Kidney epithelial cell (primary cell): ENCODE data around the gene EFCAB14. TPM values are rescaled to one million over a fixed set of nuclear protein-coding genes. Genes with fewer than 3 reads are reported as not detected.
"Not testable (repeated sequence)": the region's sequence is repeated elsewhere in the genome, so short reads cannot be mapped to it uniquely, and the experiment has no call there.

ENCODE experiments used
- DNase-seq: peaks from one replicate; pipeline ENCODE4 v3.0.0-alpha.2; 2010; ENCODE audit warnings: low read depth
- H3K27me3 ChIP-seq: 2 replicates; pipeline ENCODE4 v1.6.0; 2011; ENCODE audit warnings: low read length; ENCODE audit not compliant: control insufficient read depth, insufficient read depth
- H3K36me3 ChIP-seq: 2 replicates; pipeline ENCODE4 v1.5.1; 2011; ENCODE audit warnings: low read length; ENCODE audit not compliant: control insufficient read depth, insufficient read depth
- H3K4me3 ChIP-seq: 2 replicates; pipeline ENCODE4 v1.5.1; 2011; ENCODE audit warnings: low read depth, mild to moderate bottlenecking, control low read depth, low read length
- total RNA-seq: library from RNA; depleted of rRNA; stranded (reverse); fragments of >200 nt; gene quantifications from 2 replicates; pipeline ENCODE4 v1.2.3, GENCODE V29; 2015
- TF ChIP-seq, protein P1 (sequence below): IDR thresholded peaks from 2 replicates; pipeline ENCODE4 v1.5.1; 2011; ENCODE audit warnings: mild to moderate bottlenecking, moderate library complexity, low read length, control low read depth, inconsistent platforms; ENCODE audit not compliant: insufficient read depth, poor library complexity, severe bottlenecking

The EFCAB14 gene
- total RNA-seq, 1 donor from 2014 or later = 57.3 TPM

DNA sequence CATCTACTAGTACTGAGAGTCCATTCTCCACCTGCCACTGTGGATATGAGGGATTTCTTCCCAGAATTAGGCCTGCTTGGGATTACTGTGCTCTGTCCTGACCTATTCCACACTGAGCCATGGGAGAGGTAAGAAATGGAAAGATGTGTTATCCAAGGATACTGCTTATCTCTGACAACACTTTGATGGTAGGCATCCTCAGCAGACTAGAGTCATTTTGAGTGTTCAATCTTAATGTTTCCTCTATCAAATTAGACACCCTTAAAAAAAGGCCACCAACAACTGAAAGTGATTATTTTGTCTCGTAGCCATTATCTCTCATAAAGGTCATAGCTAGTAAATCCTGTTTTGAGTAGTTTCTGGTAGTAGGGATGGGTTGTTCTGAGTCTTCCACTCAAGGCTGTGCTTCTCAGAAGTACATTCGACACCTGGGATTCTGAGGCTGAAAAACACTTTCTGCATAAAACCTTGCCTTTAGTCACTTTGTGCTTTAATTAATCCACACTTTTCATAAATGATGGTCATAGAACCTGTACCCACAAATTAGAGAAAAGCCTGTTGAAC lies 59.5 kb downstream of the EFCAB14 start:
- Histone ChIP-seq H3K36me3 (no peaks in the 10 kb centered on the region), H3K4me3 (no peak overlapping the region), H3K27me3 (no peaks in the 10 kb centered on the region)
- TF ChIP-seq, protein P1, sequence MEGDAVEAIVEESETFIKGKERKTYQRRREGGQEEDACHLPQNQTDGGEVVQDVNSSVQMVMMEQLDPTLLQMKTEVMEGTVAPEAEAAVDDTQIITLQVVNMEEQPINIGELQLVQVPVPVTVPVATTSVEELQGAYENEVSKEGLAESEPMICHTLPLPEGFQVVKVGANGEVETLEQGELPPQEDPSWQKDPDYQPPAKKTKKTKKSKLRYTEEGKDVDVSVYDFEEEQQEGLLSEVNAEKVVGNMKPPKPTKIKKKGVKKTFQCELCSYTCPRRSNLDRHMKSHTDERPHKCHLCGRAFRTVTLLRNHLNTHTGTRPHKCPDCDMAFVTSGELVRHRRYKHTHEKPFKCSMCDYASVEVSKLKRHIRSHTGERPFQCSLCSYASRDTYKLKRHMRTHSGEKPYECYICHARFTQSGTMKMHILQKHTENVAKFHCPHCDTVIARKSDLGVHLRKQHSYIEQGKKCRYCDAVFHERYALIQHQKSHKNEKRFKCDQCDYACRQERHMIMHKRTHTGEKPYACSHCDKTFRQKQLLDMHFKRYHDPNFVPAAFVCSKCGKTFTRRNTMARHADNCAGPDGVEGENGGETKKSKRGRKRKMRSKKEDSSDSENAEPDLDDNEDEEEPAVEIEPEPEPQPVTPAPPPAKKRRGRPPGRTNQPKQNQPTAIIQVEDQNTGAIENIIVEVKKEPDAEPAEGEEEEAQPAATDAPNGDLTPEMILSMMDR = no peak
- no peak for DNase-seq

DNA sequence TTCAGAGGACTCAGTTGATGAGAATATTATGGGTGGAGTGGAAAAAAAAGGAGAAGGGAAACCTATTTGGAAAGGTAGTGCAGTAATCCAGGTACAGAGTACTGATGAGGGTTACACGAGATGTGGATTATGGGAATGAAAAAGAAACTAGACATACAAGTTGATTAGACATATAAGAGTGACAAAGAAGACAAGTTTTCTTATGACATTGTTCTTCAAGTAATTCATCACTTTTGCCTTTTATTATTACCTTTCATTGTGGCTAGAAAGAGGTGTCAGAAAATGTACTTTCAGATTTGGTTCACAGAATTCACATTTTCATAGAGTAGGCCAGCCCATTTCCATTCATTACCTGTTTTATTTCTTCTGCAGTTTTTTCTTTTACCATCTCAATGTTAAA lies 61.1 kb downstream of the EFCAB14 start:
- TF ChIP-seq, protein P1 = no peak
- no peaks in the 10 kb centered on the region for H3K27me3 ChIP-seq
- H3K4me3 ChIP-seq = no peak overlapping the region
- H3K36me3 ChIP-seq = no peaks in the 10 kb centered on the region
- no peak for DNase-seq

DNA sequence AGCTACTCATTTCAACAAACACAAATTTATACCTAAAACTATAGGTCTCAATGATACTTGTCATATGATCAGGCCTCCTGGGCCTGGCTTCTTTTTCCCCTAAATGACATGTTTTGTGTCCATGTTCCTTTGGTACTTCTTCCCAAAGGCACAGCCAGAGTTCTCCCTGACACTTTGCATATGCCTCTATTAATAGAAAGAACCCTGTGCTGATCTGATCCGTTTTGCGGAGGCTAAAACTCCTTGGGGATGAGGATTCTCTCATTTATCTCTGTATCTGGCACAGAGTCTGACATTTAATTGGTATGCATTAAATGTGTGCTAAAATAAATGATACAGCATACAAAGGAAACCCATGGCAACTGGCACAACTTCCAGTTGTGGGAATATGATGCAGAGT lies 62.3 kb downstream of the EFCAB14 start:
- TF ChIP-seq, protein P1 = no peak
- no peaks in the 10 kb centered on the region for H3K27me3 ChIP-seq
- no peaks in the 10 kb centered on the region for H3K36me3 ChIP-seq
- no peak for DNase-seq
- H3K4me3 ChIP-seq = no peak overlapping the region

DNA sequence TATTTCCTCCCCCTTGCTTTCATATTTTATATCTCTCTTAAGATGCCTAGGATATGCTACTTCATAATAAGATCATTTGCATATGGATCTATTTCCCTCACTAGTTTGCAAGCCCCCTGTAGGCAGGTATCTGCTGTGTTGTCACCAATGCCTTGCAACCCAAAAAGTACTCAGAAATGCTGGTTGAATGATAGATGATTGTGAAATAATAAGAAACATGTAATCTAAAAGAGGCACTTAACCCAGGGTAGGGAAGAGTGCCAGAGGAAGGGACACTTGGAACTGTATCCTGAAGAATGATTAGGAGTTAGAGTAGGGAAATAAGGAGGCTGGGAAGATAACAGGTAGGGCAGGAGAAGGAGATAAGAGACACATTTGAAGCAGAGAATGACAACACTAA lies 63.1 kb downstream of the EFCAB14 start:
- no peak for DNase-seq
- H3K27me3 ChIP-seq = no peaks in the 10 kb centered on the region
- TF ChIP-seq, protein P1 = no peak
- no peaks in the 10 kb centered on the region for H3K36me3 ChIP-seq
- no peak overlapping the region for H3K4me3 ChIP-seq

DNA sequence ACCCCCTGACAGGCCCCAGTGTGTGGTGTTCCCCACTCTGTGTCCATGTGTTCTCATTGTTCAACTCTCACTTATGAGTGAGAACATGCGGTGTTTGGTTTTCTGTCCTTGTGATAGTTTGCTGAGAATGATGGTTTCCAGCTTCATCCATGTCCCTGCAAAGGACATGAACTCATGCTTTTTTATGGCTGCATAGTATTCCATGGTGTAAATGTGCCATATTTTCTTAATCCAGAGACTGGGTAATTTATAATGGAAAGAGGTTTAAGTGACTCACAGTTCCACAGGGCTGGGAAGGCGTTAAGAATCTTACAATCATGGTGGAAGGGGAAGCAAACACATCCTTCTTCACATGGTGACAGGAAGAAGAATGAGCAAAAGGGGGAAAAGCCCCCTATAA lies 64.2 kb downstream of the EFCAB14 start:
- not testable (repeated sequence) for H3K27me3 ChIP-seq, H3K4me3 ChIP-seq, H3K36me3 ChIP-seq, DNase-seq

DNA sequence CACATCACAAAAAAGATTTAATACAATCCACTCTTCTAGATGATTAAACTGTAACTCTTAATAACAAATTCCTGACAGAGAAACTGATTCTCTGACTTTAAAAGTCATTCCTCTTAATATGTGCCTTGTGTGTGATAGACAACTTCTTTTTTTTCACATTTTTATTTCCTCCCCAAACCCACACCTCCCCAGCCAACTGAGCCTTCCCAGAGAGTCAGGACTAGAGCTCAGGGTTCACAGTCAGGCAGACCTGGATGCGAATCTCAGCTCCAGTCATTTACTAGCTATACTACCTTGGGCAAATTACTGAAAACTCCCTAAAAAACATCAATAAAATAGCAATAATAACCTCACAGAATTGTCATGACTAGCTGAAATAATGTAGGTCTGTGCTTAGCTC lies 64.9 kb downstream of the EFCAB14 start:
- H3K36me3 ChIP-seq = no peaks in the 10 kb centered on the region
- H3K4me3 ChIP-seq = no peak overlapping the region
- DNase-seq = no peak
- no peaks in the 10 kb centered on the region for H3K27me3 ChIP-seq
- TF ChIP-seq, protein P1 = no peak
